Measurements from ENCODE around the gene TBC1D8. TPM values are rescaled to one million over a fixed set of nuclear protein-coding genes. Genes with fewer than 3 reads are reported as not detected.

Gene TBC1D8
- total and polyA plus RNA-seq, 2 of the 13 experiments (the other 11 are each of a cell fraction or from before 2014, with no cell fraction given), result 45.1 to 95.4 TPM

GRCh38 chr2:101113441-101114267 lies 37.5 kb downstream of the TBC1D8 start (continued):
- TF ChIP-seq ZNF7 (CRISPR knock-in tag; IDR thresholded peaks at IDR 0.05), result no peak
- no peak for TF ChIP-seq MYNN (CRISPR knock-in tag; IDR thresholded peaks at IDR 0.05; ENCODE audit: low read depth)
- TF ChIP-seq RARA (CRISPR knock-in tag; IDR thresholded peaks at IDR 0.05), result peak; percentile 66
- no peak; the same call in 1 of the 2 replicates for TF ChIP-seq HNF4G (IDR thresholded peaks at IDR 0.05; ENCODE audit: borderline replicate concordance, low read depth, low read length)
- TF ChIP-seq HNF4G (CRISPR knock-in tag; IDR thresholded peaks at IDR 0.05; ENCODE audit: borderline replicate concordance, low read depth), result peak; percentile 37; the same call in 1 of the 2 replicates
- TF ChIP-seq ZNF652 (CRISPR knock-in tag; IDR thresholded peaks at IDR 0.05; ENCODE audit: borderline replicate concordance, low read depth), result peak; percentile 17; the same call in 1 of the 2 replicates
- TF ChIP-seq ZNF850 (CRISPR knock-in tag; conservative IDR thresholded peaks at IDR 0.05), result no peak
- no peak for TF ChIP-seq HIVEP1 (CRISPR knock-in tag; IDR thresholded peaks at IDR 0.05)
- TF ChIP-seq ZNF530 (CRISPR knock-in tag; IDR thresholded peaks at IDR 0.05; ENCODE audit: low read depth), result no peak
- TF ChIP-seq UBTF (CRISPR knock-in tag; IDR thresholded peaks at IDR 0.05), result peak; percentile 49; the same call in 1 of the 2 replicates
- TF ChIP-seq ZNF292 (CRISPR knock-in tag; IDR thresholded peaks at IDR 0.05; ENCODE audit: borderline replicate concordance, low read depth), result peak; percentile 85; the same call in 1 of the 2 replicates
- no peak for TF ChIP-seq MED13 (CRISPR knock-in tag; IDR thresholded peaks at IDR 0.05)
- peak; percentile 76 for TF ChIP-seq SMAD3 (CRISPR knock-in tag; IDR thresholded peaks at IDR 0.05)
- TF ChIP-seq KDM6A (CRISPR knock-in tag; IDR thresholded peaks at IDR 0.05; ENCODE audit: low read depth), result 0 out of 2 replicates have a peak, but pooled peaks have one; percentile 32
- TF ChIP-seq ZNF30 (CRISPR knock-in tag; IDR thresholded peaks at IDR 0.05), result no peak
- TF ChIP-seq SIN3B (IDR thresholded peaks at IDR 0.05; ENCODE audit: low read length), result no peak
- TF ChIP-seq FOXP1 (IDR thresholded peaks at IDR 0.05), result no peak
- peak; percentile 82 for TF ChIP-seq FOXP1 (CRISPR knock-in tag; IDR thresholded peaks at IDR 0.05)
- TF ChIP-seq SALL1 (CRISPR knock-in tag; IDR thresholded peaks at IDR 0.05), result peak; percentile 79
- peak; percentile 63; the same call in 1 of the 2 replicates for TF ChIP-seq PAXIP1 (CRISPR knock-in tag; conservative IDR thresholded peaks at IDR 0.05)
- TF ChIP-seq HMG20A (CRISPR knock-in tag; IDR thresholded peaks at IDR 0.05; ENCODE audit: borderline replicate concordance), result peak; percentile 88
- peak; percentile 71; the same call in 1 of the 2 replicates for TF ChIP-seq JUND (CRISPR knock-in tag; IDR thresholded peaks at IDR 0.05)
- TF ChIP-seq ZSCAN5A (CRISPR knock-in tag; IDR thresholded peaks at IDR 0.05; ENCODE audit: borderline replicate concordance), result peak; percentile 76; the same call in 1 of the 2 replicates
- peak; percentile 31; the same call in 1 of the 2 replicates for TF ChIP-seq NFYC (CRISPR knock-in tag; IDR thresholded peaks at IDR 0.05)
- no peak for TF ChIP-seq ZSCAN30 (CRISPR knock-in tag; IDR thresholded peaks at IDR 0.05)

All from HepG2 (cell line).